HG02885 (cell line): ENCODE measurements around the gene PSMD3.
A peak's percentile ranks its signal among the peaks of the same experiment; 100 is the strongest.

Source experiments
- ATAC-seq: cut with Tn5 transposase; IDR thresholded peaks from one replicate; pipeline ENCODE4 v1.9.1; 2021; ENCODE audit warnings: mild to moderate bottlenecking; ENCODE audit not compliant: unreplicated experiment, poor library complexity

Gene PSMD3

GRCh38 chr17:39955726-39956225, 24.8 kb upstream of the PSMD3 start:
- ATAC-seq, result no peak

- no peak for ATAC-seq
Observed at GRCh38 chr17:39960524-39961041, 20.0 kb upstream of the PSMD3 start.

GRCh38 chr17:39962642-39963220, 17.9 kb upstream of the PSMD3 start, which contains the start of gene GSDMA:
Gene GSDMA, plus strand, starts transcription at chr17:39963004. Its CDS starts 2,684 bp downstream, at chr17:39965688.
- no peak for ATAC-seq

GRCh38 chr17:39963829-39964228, 16.8 kb upstream of the PSMD3 start:
- no peak for ATAC-seq

GRCh38 chr17:39965017-39965699, 15.4 kb upstream of the PSMD3 start:
- ATAC-seq, result no peak

- no peak for ATAC-seq
Observed at GRCh38 chr17:39966771-39967170, 13.8 kb upstream of the PSMD3 start.

GRCh38 chr17:39968761-39969160, 11.8 kb upstream of the PSMD3 start:
- ATAC-seq, result no peak

- ATAC-seq, result no peak
Observed at GRCh38 chr17:39969375-39969774, 11.2 kb upstream of the PSMD3 start.

- ATAC-seq, result no peak
Observed at GRCh38 chr17:39970157-39970692, 10.4 kb upstream of the PSMD3 start.

- ATAC-seq, result no peak
Observed at GRCh38 chr17:39971076-39971603, 9.5 kb upstream of the PSMD3 start.

- no peak for ATAC-seq
Observed at GRCh38 chr17:39972271-39972670, 8.3 kb upstream of the PSMD3 start.

GRCh38 chr17:39973496-39973895, 7.1 kb upstream of the PSMD3 start:
- ATAC-seq, result no peak

GRCh38 chr17:39974433-39974832, 6.2 kb upstream of the PSMD3 start:
- no peak for ATAC-seq

GRCh38 chr17:39975801-39976200, 4.8 kb upstream of the PSMD3 start:
- ATAC-seq, result no peak

GRCh38 chr17:39979016-39979670, 1.5 kb upstream of the PSMD3 start:
- no peak for ATAC-seq

- peak; percentile 10 for ATAC-seq
Observed at GRCh38 chr17:39979893-39980350, 685 bp upstream of the PSMD3 start.

- no peak for ATAC-seq
Observed at GRCh38 chr17:39981207-39981741, 667 bp downstream of the PSMD3 start.

GRCh38 chr17:39981766-39982375, 1.3 kb downstream of the PSMD3 start:
- ATAC-seq, result no peak

GRCh38 chr17:39988206-39988810, 7.7 kb downstream of the PSMD3 start:
- no peak for ATAC-seq
